Measurements from ENCODE around the gene KIRREL3. TPM values are rescaled to one million over a fixed set of nuclear protein-coding genes. Genes with fewer than 3 reads are reported as not detected.

The KIRREL3 gene
- total and polyA plus RNA-seq, 2 of the 8 experiments (the other 6 are each of a cell fraction or from before 2014, with no cell fraction given), result 0.29 to 0.32 TPM

GRCh38 chr11:126833065-126833464 is 167.5 kb downstream of the KIRREL3 start:
- H4K91ac ChIP-seq (replicated peaks; ENCODE audit: insufficient read length, low read length), result no peak overlapping the region
- POLR2A ChIA-PET (ENCODE audit: partially characterized antibody), result no interaction called here
- FAIRE-seq (no peak), DNase-seq (ENCODE audit: low read depth in 1 of 2, low spot score in 2 of 2) (no peak)
- CTCF ChIA-PET (ENCODE audit: partially characterized antibody), result interaction anchor here (1.1 to 1.8 kb wide), 4 partner anchors 11 to 117 kb away, joined by 3 to 5 read pairs (median 4); no protein-coding TSS in a partner anchor
- no peak overlapping the region for H3K4me2 ChIP-seq (ENCODE audit: insufficient read depth in 1 of 2, low read depth in 2 of 2, low read length in 2 of 2)
- no peak overlapping the region for H3K56ac ChIP-seq (replicated peaks; ENCODE audit: insufficient read length, low read depth, low read length)
- H3K9ac ChIP-seq (replicated peaks in 1 of 4; ENCODE audit: extremely low read depth in 1 of 4, low read depth in 3 of 4, low read length in 3 of 4), result no peak overlapping the region
- H3K79me1 ChIP-seq (ENCODE audit: low read depth, low read length), result no peaks in the 10 kb centered on the region
- no peak overlapping the region for H3K23ac ChIP-seq (ENCODE audit: insufficient read length)
- no peak overlapping the region for H2BK15ac ChIP-seq (ENCODE audit: low read length)
- peaks cover 8% of the 10 kb centered on the region in 2 experiments; a peak in 3 of 4 replicates for H3K9me3 ChIP-seq (ENCODE audit: insufficient read depth in 2 of 2, low read depth in 1 of 2, low read length in 1 of 2)
- H4K20me1 ChIP-seq (replicated peaks in 1 of 2; ENCODE audit: control insufficient read depth in 1 of 2, insufficient read depth in 2 of 2, low read length in 2 of 2), result no peaks in the 10 kb centered on the region
- no peak overlapping the region for H2AFZ ChIP-seq (ENCODE audit: low read length)
- H3K79me2 ChIP-seq (ENCODE audit: control insufficient read depth in 1 of 2, insufficient read depth in 2 of 2, low read length in 2 of 2), result no peaks in the 10 kb centered on the region
- H3K23me2 ChIP-seq (ENCODE audit: low read depth, low read length), result no peaks in the 10 kb centered on the region
- TF ChIP-seq ASH2L (IDR thresholded peaks at IDR 0.05; ENCODE audit: low read length) (no peak), CREB1 (IDR thresholded peaks at IDR 0.05) (no peak), SP2 (IDR thresholded peaks at IDR 0.05; ENCODE audit: low read length) (no peak), EGR1 (IDR thresholded peaks at IDR 0.05; ENCODE audit: borderline replicate concordance, low read depth, low read length) (no peak), CTBP2 (IDR thresholded peaks at IDR 0.05; ENCODE audit: borderline replicate concordance, insufficient read depth, insufficient read length, low read length) (no peak), YY1 (IDR thresholded peaks at IDR 0.05; ENCODE audit: low read depth, low read length) (no peak), CBX5 (IDR thresholded peaks at IDR 0.05; ENCODE audit: low read depth, low read length) (no peak), CTCF (IDR thresholded peaks at IDR 0.05; ENCODE audit: control extremely low read depth in 1 of 3, insufficient read depth in 1 of 3, low read depth in 1 of 3, low read length in 3 of 3) (no peak)
- H2BK20ac ChIP-seq (ENCODE audit: low read length), result no peak overlapping the region
- H3K14ac ChIP-seq (ENCODE audit: insufficient read length), result no peak overlapping the region
- 94% methylated on average over 1 of the region's 1 CpG; no CpG with 5 or more reads in 1 of the 2 experiments for WGBS, 2 experiments (ENCODE audit: extremely low coverage in 1 of 2, insufficient coverage in 1 of 2, insufficient read length in 1 of 2, insufficient replicate concordance in 2 of 2, low coverage in 1 of 2, low lambda C conversion rate in 2 of 2, missing lambda C conversion rate in 1 of 2)
- H3K36me3 ChIP-seq (ENCODE audit: control insufficient read depth in 2 of 4, insufficient read depth in 4 of 4, low read length in 3 of 4), result no peaks in the 10 kb centered on the region
- H2BK5ac ChIP-seq (ENCODE audit: low read depth, low read length), result no peak overlapping the region
- no peak overlapping the region for H3K4ac ChIP-seq (replicated peaks; ENCODE audit: insufficient read length, low read depth, low read length)
- no peak overlapping the region for H4K5ac ChIP-seq (ENCODE audit: insufficient read length, low read depth, low read length)
- no peak overlapping the region for H3K18ac ChIP-seq (ENCODE audit: extremely low read depth, low read length)
- H4K8ac ChIP-seq (ENCODE audit: extremely low read depth, insufficient read depth, low read length), result no peak overlapping the region
- H2BK120ac ChIP-seq (replicated peaks; ENCODE audit: low read depth, low read length), result no peak overlapping the region
- H3K27me3 ChIP-seq (replicated peaks in 1 of 4; ENCODE audit: control insufficient read depth in 3 of 4, extremely low read depth in 1 of 4, insufficient read depth in 3 of 4, low read length in 3 of 4), result no peaks in the 10 kb centered on the region; a peak in 1 of 7 replicates
- no peak overlapping the region for H3K4me3 ChIP-seq (ENCODE audit: extremely low read depth in 1 of 4, insufficient read depth in 2 of 4, low read depth in 3 of 4, low read length in 4 of 4)
- H3K27ac ChIP-seq (ENCODE audit: low read depth, low read length), result no peak overlapping the region
- H2BK12ac ChIP-seq (ENCODE audit: low read depth, low read length), result no peak overlapping the region
- no peaks in the 10 kb centered on the region for H3K4me1 ChIP-seq (replicated peaks in 1 of 4; ENCODE audit: control insufficient read depth in 3 of 4, insufficient read depth in 4 of 4, low read length in 3 of 4)
- H2AK5ac ChIP-seq (ENCODE audit: low read depth, low read length), result no peak overlapping the region

All from H1 (cell line).